Ishikawa (cell line): ENCODE data around the gene RXFP4.
A peak's percentile ranks its signal among the peaks of the same experiment; 100 is the strongest.

Experiments
- CEBPB ChIP-seq: IDR thresholded peaks from 2 replicates; pipeline ENCODE4 v1.6.1; 2012
- CREB1 ChIP-seq: IDR thresholded peaks from 2 replicates; pipeline ENCODE4 v1.6.1; 2012; ENCODE audit warnings: low read depth
- EGR1 ChIP-seq: IDR thresholded peaks from 2 replicates; pipeline ENCODE4 v1.6.1; 2012
- EP300 ChIP-seq: IDR thresholded peaks from 2 replicates; pipeline ENCODE4 v1.6.1; 2012; ENCODE audit warnings: borderline replicate concordance
- FOXM1 ChIP-seq: IDR thresholded peaks from 2 replicates; pipeline ENCODE4 v1.6.1; 2012; ENCODE audit warnings: low read depth, borderline replicate concordance
- NFIC ChIP-seq: IDR thresholded peaks from 2 replicates; pipeline ENCODE4 v1.6.1; 2012
- RAD21 ChIP-seq: IDR thresholded peaks from 2 replicates; pipeline ENCODE4 v1.6.1; 2012; ENCODE audit warnings: low read depth
- TAF1 ChIP-seq: IDR thresholded peaks from 2 replicates; pipeline ENCODE4 v1.6.1; 2012; ENCODE audit warnings: low read depth, mild to moderate bottlenecking
- TCF12 ChIP-seq: IDR thresholded peaks from 2 replicates; pipeline ENCODE4 v1.6.1; 2012; ENCODE audit warnings: low read depth
- TEAD4 ChIP-seq: IDR thresholded peaks from 2 replicates; pipeline ENCODE4 v1.6.1; 2012
- USF1 ChIP-seq: IDR thresholded peaks from 2 replicates; pipeline ENCODE4 v1.6.1; 2012
- YY1 ChIP-seq: IDR thresholded peaks from 2 replicates; pipeline ENCODE4 v1.6.1; 2012; ENCODE audit warnings: low read depth
- ZBTB7A ChIP-seq: IDR thresholded peaks from 2 replicates; pipeline ENCODE4 v1.6.1; 2012; ENCODE audit warnings: low read depth
- TF ChIP-seq, protein P1 (sequence below): IDR thresholded peaks from 2 replicates; pipeline ENCODE4 v1.6.1; 2012; ENCODE audit warnings: low read depth, mild to moderate bottlenecking
- TF ChIP-seq, protein P2 (sequence below): IDR thresholded peaks from 2 replicates; pipeline ENCODE4 v1.6.1; 2012

RXFP4 gene

DNA sequence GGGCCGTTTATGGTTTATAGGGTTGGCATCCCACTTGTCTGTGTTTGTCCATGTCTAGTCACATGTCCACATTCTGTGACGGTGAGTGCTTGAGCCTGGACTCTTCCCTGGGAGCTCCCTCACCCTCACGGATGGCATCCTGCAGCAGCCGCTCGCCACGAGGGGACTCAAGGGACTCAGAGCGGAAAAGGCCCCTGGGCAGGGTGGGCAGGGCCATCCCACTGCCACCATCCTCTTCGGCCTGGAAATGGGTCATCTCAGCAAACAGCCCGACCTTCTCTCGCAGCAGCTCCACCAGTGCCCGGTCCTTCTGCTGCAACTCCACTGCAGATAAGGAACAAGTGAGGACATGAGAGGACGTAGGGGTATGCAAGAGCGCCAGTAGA is 11.1 kb downstream of the RXFP4 start:
- no peak for TF ChIP-seq TCF12

DNA sequence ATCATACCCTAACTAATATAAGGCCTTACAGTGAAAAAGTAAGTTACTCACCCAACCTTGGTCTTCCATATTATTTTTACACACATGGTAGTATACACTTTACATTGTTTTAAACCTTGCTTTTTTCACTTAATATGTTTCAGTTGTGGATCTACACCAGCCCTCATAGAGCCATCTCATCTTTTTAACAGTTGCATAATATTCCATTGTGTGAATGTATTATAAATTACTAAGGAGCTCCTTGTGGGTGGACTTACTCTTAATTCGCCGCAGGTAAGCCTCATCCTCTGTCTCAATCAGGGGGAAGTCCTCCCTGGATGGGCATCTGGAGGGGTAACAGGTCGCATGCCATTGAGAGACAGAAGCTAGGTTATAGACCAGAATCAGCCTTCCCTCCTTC is 13.2 kb downstream of the RXFP4 start:
- no peak for TF ChIP-seq ZBTB7A
- no peak for TF ChIP-seq RAD21
- TF ChIP-seq, protein P1, sequence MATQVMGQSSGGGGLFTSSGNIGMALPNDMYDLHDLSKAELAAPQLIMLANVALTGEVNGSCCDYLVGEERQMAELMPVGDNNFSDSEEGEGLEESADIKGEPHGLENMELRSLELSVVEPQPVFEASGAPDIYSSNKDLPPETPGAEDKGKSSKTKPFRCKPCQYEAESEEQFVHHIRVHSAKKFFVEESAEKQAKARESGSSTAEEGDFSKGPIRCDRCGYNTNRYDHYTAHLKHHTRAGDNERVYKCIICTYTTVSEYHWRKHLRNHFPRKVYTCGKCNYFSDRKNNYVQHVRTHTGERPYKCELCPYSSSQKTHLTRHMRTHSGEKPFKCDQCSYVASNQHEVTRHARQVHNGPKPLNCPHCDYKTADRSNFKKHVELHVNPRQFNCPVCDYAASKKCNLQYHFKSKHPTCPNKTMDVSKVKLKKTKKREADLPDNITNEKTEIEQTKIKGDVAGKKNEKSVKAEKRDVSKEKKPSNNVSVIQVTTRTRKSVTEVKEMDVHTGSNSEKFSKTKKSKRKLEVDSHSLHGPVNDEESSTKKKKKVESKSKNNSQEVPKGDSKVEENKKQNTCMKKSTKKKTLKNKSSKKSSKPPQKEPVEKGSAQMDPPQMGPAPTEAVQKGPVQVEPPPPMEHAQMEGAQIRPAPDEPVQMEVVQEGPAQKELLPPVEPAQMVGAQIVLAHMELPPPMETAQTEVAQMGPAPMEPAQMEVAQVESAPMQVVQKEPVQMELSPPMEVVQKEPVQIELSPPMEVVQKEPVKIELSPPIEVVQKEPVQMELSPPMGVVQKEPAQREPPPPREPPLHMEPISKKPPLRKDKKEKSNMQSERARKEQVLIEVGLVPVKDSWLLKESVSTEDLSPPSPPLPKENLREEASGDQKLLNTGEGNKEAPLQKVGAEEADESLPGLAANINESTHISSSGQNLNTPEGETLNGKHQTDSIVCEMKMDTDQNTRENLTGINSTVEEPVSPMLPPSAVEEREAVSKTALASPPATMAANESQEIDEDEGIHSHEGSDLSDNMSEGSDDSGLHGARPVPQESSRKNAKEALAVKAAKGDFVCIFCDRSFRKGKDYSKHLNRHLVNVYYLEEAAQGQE, result no peak

DNA sequence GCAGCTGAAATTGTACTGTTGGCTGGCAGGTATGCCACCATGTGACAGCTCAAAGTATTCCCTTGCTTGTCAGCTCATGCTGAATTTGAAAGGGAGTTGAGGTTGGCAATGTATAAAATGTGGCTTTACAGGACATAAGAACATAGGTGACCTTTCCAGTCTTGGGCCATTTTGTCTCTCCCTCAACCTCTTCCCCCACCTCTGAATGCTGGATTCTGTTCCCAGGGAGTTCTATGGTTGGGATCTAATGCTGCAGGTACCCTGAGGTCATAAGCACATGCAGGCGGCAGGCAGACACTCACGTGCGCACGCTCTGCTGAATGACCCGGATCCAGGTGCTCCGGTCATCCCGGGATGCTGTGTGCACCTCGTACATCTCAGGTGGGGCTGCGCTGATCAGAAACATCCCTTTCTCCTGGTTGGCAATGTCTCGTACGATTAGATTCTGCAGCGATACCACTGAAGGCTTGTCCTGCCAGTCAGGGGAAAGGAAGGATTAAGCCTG is 16.0 kb downstream of the RXFP4 start:
- no peak for TF ChIP-seq TAF1
- TF ChIP-seq TCF12, result no peak

GRCh38 chr1:155960081-155960745 is 18.8 kb downstream of the RXFP4 start:
- TF ChIP-seq EGR1 (no peak), FOXM1 (no peak), YY1 (no peak), TAF1 (no peak), CEBPB (no peak), CREB1 (no peak), TCF12 (no peak), RAD21 (no peak), NFIC (no peak), TEAD4 (no peak), EP300 (no peak)
- TF ChIP-seq, protein P1, result no peak
- TF ChIP-seq, protein P2, sequence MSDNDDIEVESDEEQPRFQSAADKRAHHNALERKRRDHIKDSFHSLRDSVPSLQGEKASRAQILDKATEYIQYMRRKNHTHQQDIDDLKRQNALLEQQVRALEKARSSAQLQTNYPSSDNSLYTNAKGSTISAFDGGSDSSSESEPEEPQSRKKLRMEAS, result no peak

DNA sequence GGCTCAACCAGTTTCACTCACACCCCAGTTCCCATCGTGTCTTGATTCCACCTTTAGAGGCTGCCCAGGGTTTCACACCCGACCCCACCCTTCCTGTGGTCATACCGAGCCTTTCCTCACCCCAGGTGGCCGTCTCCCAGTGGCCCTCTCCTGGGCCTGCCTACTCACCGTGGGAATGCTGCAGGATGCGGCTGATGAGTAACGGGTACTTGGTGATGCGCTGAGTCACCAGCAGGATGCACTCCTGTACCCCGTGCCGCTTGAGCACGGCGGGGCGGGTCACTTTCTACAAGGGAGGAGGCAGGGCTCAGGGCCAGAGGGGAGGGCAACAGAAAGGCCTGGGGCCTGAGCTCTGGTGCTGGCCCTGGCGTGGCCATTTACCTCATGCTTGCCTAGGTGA is 20.5 kb downstream of the RXFP4 start:
- TF ChIP-seq USF1 (peak; percentile 25; the same call in 1 of the 2 replicates), TCF12 (peak; percentile 82), TAF1 (no peak), CEBPB (no peak; the same call in 1 of the 2 replicates), YY1 (peak; percentile 46; the same call in 1 of the 2 replicates), FOXM1 (0 out of 2 replicates have a peak, but pooled peaks have one; percentile 40), CREB1 (no peak), EGR1 (no peak), ZBTB7A (no peak), NFIC (peak; percentile 78), TEAD4 (peak; percentile 68; the same call in 1 of the 2 replicates), RAD21 (peak; percentile 56; the same call in 1 of the 2 replicates), EP300 (peak; percentile 80; the same call in 1 of the 2 replicates)
- TF ChIP-seq, protein P2, result no peak; the same call in none of the 2 replicates
- TF ChIP-seq, protein P1, result no peak
